Measurements from ENCODE around the gene SRSF2.

GRCh38 chr17:76740329-76741118 is 3.4 kb upstream of the SRSF2 start:
- no peak for TF ChIP-seq CTCF (IDR thresholded peaks at IDR 0.05)
- no peak for TF ChIP-seq POLR2AphosphoS5 (IDR thresholded peaks at IDR 0.05)
- no peak for TF ChIP-seq POLR2A (IDR thresholded peaks at IDR 0.05)
